Renal pelvis (tissue), 4 donors: ENCODE data around the gene TYRO3. TPM values are rescaled to one million over a fixed set of nuclear protein-coding genes. Genes with fewer than 3 reads are reported as not detected.
"Not testable (repeated sequence)": the region's sequence is repeated elsewhere in the genome, so short reads cannot be mapped to it uniquely, and the experiment has no call there.

Experiments used
- DNase-seq: peaks from one replicate; pipeline ENCODE4 v3.0.0-alpha.2; 2013
- polyA plus RNA-seq, 3 donors: library from polyadenylated mRNA; unstranded; fragments of 120-200 nt; gene quantifications; one replicate each; pipeline ENCODE4 v1.2.1, GENCODE V29; 2013; ENCODE audit not compliant: insufficient read length in 3 of 3

The TYRO3 gene
- polyA plus RNA-seq, 3 donors: 173 to 176 (median 176) TPM

DNA sequence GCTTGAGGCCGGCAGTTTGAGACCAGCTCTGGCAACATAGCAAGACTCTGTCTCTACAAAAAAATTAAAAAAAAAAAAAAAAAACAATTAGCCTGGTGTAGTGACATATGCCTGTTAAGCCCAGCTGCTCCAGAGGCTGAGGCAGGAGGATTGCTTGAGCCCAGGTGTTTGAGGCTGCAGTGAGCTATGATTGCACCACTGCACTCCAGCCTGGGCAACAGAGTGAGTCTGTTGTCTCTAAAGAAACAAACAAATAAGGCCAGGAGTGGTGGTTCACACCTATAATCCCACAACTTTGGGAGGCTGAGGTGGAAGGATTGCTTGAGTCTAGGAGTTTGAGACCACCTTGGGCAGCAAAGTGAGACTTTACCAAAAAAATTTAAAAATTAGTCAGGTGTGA is 10.2 kb downstream of the TYRO3 start:
- not testable (repeated sequence) for DNase-seq

DNA sequence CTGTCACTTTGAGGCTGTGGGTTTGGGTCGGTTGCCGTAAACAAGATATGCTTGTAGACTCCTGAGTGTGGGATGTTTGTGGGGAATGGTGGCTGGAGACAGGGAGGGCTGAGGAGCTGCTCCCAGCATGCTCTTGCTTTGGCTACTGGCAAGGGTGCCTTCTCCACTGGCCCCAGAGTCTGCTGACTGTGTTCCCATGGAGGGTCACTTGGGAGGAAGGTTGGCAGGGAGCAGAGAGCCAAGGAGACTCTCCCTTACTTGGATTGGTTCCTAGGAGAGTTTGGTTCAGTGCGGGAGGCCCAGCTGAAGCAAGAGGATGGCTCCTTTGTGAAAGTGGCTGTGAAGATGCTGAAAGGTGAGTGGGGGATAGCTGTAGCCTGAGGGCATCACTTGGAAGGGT is 11.8 kb downstream of the TYRO3 start:
- no peak for DNase-seq

GRCh38 chr15:41571948-41572347 is 12.9 kb downstream of the TYRO3 start:
- no peak for DNase-seq

GRCh38 chr15:41572866-41573265 is 13.9 kb downstream of the TYRO3 start:
- DNase-seq: no peak

- no peak for DNase-seq
Measured at GRCh38 chr15:41573396-41573795, 14.4 kb downstream of the TYRO3 start.

DNA sequence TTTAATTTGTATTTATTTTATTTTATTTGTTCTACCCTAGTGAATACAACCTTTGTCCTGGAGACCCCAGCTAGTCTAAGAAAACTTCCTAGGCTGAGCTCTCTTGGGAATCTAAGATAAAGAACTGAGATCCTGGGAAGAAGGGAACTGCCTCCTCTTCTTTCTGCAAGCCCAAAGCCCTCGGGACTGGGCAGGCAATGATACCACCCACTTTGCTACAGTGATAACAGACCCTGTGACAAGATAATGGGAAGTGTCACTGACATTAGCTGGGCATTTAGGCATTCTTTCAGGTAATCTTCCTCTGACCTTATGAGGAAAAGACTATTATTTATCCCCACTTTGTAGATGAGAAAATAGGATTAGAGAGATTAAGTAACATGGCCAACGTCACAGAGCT is 15.1 kb downstream of the TYRO3 start:
- no peak for DNase-seq

DNA sequence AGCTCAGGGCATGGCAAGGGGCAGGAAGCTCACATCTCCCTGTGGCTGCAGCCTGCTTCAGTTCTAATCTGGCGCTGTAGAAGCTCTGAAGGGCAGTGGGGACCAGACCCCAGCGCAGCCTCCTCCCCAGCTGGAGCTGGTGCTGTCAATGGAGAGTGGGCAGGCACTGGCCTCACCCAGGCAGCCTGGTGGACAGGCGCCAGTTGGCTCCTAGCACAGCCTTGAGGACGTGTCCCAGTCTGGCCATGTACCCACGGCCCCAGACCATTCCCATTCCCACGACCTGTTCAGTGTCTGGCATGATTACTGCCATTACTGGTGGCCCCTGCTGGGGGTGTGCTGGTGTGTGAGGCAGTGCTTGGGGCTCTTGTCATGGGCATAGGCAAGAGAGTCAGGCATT is 16.3 kb downstream of the TYRO3 start:
- no peak for DNase-seq

DNA sequence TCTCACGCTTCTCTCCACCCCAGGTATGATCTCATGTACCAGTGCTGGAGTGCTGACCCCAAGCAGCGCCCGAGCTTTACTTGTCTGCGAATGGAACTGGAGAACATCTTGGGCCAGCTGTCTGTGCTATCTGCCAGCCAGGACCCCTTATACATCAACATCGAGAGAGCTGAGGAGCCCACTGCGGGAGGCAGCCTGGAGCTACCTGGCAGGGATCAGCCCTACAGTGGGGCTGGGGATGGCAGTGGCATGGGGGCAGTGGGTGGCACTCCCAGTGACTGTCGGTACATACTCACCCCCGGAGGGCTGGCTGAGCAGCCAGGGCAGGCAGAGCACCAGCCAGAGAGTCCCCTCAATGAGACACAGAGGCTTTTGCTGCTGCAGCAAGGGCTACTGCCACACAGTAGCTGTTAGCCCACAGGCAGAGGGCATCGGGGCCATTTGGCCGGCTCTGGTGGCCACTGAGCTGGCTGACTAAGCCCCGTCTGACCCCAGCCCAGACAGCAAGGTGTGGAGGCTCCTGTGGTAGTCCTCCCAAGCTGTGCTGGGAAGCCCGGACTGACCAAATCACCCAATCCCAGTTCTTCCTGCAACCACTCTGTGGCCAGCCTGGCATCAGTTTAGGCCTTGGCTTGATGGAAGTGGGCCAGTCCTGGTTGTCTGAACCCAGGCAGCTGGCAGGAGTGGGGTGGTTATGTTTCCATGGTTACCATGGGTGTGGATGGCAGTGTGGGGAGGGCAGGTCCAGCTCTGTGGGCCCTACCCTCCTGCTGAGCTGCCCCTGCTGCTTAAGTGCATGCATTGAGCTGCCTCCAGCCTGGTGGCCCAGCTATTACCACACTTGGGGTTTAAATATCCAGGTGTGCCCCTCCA is 19.1 kb downstream of the TYRO3 start:
- no peak for DNase-seq

DNA sequence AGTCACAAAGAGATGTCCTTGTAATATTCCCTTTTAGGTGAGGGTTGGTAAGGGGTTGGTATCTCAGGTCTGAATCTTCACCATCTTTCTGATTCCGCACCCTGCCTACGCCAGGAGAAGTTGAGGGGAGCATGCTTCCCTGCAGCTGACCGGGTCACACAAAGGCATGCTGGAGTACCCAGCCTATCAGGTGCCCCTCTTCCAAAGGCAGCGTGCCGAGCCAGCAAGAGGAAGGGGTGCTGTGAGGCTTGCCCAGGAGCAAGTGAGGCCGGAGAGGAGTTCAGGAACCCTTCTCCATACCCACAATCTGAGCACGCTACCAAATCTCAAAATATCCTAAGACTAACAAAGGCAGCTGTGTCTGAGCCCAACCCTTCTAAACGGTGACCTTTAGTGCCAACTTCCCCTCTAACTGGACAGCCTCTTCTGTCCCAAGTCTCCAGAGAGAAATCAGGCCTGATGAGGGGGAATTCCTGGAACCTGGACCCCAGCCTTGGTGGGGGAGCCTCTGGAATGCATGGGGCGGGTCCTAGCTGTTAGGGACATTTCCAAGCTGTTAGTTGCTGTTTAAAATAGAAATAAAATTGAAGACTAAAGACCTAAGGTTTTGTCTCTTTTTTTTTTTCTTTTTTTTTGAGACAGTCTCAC is 19.8 kb downstream of the TYRO3 start:
- no peak for DNase-seq

- no peak for DNase-seq
Measured at GRCh38 chr15:41581110-41581509, 22.1 kb downstream of the TYRO3 start.

- no peak for DNase-seq
Measured at GRCh38 chr15:41583795-41584194, 24.8 kb downstream of the TYRO3 start.

DNA sequence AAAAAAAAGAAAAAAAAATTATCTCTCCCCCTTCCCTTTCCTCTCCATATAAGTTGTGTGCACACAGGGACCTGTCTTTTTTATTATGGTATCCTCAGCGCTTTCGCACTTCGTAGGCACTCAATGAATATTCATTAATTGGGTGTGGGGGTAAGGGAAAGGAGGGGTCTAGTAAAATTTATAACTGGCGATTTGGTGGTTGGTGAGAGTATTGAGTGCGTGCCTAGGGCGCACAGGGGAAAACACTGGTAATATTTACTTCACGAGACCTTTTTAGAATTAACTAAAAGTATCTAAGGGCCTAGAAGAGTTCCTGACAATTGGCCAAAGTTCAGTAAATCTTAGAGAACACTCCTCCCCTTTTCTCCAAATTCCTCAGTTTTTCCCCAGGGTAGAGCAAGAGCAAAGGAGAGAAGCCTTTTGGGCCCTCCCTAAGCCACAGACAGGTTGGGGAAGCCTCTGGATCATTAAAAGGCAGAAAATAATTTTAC is 25.7 kb downstream of the TYRO3 start:
- DNase-seq: peak; percentile 42

DNA sequence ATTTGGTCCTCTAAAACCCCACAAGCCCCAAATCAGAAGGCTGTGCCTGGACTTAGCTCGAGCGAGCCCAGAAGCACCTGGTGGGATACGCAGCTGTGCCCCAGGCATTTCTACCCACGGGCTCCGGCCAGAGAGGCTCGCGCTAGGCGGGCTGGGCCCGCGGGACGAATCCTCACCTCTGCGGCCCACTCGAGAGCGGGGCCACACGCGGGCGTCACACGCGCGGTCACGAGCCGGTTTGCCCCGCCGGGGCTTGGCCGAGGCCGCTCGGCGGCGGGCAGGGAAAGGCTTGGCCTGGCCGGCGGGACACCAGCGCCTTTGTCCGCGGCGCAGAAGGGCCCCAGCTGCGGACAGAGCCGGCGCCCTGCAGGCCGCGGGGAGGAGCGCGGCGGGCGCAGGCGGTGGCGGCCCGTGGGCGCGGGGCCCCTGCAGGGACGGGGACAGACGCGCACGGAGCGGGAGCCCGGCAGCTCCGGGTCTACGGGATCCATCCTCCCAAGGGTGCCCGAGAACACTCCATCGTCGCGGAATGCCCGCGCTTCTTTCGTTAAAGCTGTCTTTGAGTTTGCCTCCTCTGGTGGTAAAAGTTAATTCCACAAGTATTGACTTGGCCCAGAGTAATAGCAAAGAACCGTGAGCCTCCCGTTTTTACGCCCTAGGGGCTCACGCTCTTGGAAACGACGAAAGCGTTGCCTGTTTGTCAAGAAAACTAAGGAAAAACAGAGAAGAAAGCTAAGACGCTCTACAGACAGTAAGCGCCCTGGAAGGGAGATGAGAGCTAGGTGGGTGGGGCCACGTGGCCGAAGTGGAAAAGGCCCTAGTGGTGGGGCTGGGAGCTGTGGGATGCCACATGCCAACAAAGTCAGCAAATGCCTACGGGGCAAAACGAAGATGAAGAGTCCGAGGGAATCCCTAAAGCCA is 26.4 kb downstream of the TYRO3 start:
- peak; percentile 65 for DNase-seq

DNA sequence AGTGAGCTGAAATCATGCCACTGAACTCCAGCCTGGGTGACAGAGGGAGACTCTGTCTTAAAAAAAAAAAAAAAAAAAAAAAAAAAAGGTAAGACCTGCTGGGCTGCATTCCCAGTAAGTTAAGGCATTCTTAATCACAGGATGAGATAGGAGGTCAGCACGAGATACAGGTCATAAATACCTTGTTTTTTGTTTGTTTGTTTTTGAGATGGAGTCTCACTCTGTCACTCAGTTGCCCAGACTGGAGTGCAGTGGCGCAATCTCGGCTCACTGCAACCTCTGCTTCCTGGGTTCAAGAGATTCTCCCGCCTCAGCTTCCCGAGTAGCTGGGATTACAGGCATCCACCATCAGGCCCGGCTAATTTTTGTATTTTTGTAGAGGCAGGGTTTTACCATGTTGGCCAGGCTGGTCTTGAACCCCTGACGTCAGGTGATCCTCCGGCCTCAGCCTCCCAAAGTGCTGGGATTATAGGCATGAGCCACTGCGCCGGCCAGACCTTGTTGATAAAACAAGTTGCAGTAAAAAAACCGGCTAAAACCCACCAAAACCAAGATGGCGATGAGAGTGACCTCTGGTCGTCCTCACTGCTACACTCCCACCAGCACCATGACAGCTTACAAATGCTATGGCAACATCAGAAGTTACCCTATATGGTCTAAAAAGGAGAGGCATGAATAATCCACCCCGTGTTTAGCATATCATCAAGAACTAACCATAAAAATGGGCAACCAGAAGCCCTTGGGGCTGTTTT is 27.7 kb downstream of the TYRO3 start:
- not testable (repeated sequence) for DNase-seq

GRCh38 chr15:41589018-41589417 is 30.0 kb downstream of the TYRO3 start:
- not testable (repeated sequence) for DNase-seq

- not testable (repeated sequence) for DNase-seq
Measured at GRCh38 chr15:41589571-41589970, 30.6 kb downstream of the TYRO3 start.

- not testable (repeated sequence) for DNase-seq
Measured at GRCh38 chr15:41591217-41591616, 32.2 kb downstream of the TYRO3 start.

DNA sequence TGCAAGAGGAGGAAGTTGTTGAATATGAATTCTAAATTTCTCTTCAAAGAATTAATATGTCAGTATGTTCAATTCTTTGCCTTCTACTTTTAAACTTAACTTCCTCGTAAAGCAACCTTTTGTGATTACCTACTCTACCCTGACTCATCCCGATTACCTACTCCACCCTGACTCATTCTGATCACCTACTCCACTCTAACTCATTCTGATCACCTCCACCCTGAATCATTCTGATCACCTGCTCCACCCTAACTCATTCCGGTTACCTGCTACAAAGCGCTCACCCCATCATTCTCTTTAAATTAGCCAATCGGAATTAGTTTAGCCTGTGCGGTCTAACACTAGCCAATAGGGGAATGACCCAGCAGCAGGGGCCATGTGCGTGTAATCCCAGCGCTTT is 33.7 kb downstream of the TYRO3 start:
- not testable (repeated sequence) for DNase-seq

DNA sequence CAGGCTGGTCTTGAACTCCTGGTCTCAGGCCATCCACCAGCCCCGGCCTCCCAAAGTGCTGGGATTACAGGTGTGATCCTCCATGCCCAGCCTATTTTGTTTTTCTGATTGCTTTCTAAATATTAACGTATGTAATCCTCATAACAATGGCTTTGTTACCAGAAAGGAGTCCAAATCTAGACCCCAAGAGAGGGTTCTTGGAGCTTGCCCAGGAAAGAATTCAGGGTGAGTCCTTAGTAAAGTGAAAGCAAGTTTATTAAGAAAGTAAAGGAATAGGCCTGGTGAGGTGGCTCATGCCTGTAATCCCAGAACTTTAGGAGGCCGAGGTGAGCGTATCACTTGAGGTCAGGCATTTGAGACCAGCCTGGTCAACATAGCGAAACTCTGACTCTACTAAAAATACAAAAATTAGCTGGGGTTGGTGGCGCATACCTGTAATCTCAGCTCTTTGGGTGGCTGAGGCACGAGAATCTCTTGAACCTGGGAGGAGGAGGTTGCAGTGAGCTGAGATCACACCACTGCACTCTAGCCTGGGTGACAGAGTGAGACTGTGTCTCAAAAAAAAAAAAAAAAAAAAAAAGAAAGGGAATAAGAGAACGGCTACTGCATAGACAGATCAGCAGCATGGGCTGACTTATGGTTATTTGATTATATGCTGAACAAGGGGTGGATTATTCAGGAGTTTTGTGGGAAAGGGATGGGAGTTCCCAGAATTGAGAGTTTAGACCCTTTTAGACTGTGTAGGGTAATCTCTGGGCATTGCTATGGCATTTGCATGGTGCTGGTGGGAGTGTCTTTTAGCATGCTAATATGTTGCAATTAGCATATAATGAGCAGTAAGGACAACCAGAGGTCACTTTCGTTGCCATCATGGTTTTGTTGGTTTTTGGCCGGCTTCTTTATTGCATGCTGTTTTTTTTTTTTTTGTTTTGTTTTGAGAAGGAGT is 36.1 kb downstream of the TYRO3 start:
- DNase-seq: no peak

DNA sequence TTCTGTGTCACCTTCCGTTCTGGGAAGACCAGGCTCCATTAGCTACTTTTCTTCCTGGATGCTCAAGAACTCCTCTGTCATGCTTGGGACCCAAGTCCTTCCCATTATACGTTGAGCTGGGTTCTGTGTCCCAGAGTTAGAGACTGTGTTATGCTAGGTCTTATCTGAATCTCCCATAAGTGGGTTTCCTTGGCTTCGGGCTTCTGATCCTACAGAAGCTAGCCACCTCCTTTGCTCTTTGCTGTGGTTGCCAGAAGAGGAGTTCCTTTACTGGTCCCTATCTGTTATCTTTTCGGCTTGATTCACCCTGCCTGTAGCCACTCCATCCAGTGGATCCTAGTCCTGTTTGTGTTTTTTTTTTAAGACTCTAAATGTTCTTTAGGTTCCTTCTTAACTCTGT is 38.0 kb downstream of the TYRO3 start:
- DNase-seq: no peak
